Erythroblast (primary cell): Measurements from ENCODE around the gene MAK.

ENCODE experiments used
- GATA1 ChIP-seq: IDR thresholded peaks from 2 replicates; pipeline ENCODE4 v1.6.1; 2011; ENCODE audit warnings: low read depth, mild to moderate bottlenecking, control low read depth, low read length, moderate library complexity
- POLR2A ChIP-seq: IDR thresholded peaks from 2 replicates; pipeline ENCODE4 v1.6.1; 2011; ENCODE audit warnings: mild to moderate bottlenecking, low read length

GRCh38 chr6:10791673-10792072, 46.7 kb downstream of the MAK start:
- TF ChIP-seq POLR2A (no peak), GATA1 (no peak)
